Measurements from ENCODE around the gene AGMAT.

Gene AGMAT

GRCh38 chr1:15626269-15626950 lies 41.6 kb upstream of the AGMAT start:
- H2BK120ac ChIP-seq (ENCODE audit: insufficient read depth, low read length, poor library complexity) = no peak overlapping the region
- no peak overlapping the region for H4K91ac ChIP-seq (ENCODE audit: low read depth, low read length)
- no peak for DNase-seq
- H3K4me2 ChIP-seq (ENCODE audit: low read length) = no peak overlapping the region
- H4K8ac ChIP-seq (ENCODE audit: low read depth, low read length) = no peak overlapping the region
- H2AFZ ChIP-seq (ENCODE audit: insufficient read depth, low read length, poor library complexity) = no peak overlapping the region
- no peaks in the 10 kb centered on the region for H3K9me3 ChIP-seq (ENCODE audit: insufficient read depth, low read depth, low read length)
- H4K12ac ChIP-seq (ENCODE audit: low read depth, low read length) = no peak overlapping the region
- H2BK5ac ChIP-seq (ENCODE audit: low read depth, low read length, poor library complexity) = no peak overlapping the region
- H3K79me1 ChIP-seq (ENCODE audit: low read length) = no peaks in the 10 kb centered on the region
- WGBS (ENCODE audit: extremely low coverage, insufficient coverage, insufficient read length) = no CpG with 5 or more reads among the region's 11 CpGs
- H3K9ac ChIP-seq (ENCODE audit: low read length) = no peak overlapping the region
- H3K14ac ChIP-seq (ENCODE audit: low read length) = no peak overlapping the region
- H3K79me2 ChIP-seq (ENCODE audit: control insufficient read depth, insufficient read depth, low read length, poor library complexity) = peaks cover 10% of the 10 kb centered on the region
- H3K27me3 ChIP-seq (ENCODE audit: insufficient read depth, low read length) = no peaks in the 10 kb centered on the region
- no peak overlapping the region for H3K4me3 ChIP-seq (ENCODE audit: low read depth, low read length)
- H2AK5ac ChIP-seq (ENCODE audit: low read length) = no peak overlapping the region
- H3K36me3 ChIP-seq (ENCODE audit: control insufficient read depth in 1 of 2, insufficient read depth in 2 of 2, low read length in 2 of 2) = peaks cover 10 to 18% of the 10 kb centered on the region in 2 experiments
- no peak overlapping the region for H3K27ac ChIP-seq (ENCODE audit: low read depth, low read length)
- H2BK12ac ChIP-seq (ENCODE audit: low read length) = no peak overlapping the region
- H3K18ac ChIP-seq (ENCODE audit: low read length) = no peak overlapping the region
- H3K23ac ChIP-seq (ENCODE audit: low read length) = no peak overlapping the region
- H3K4ac ChIP-seq (ENCODE audit: low read depth, low read length) = no peak overlapping the region
- H3K4me1 ChIP-seq (ENCODE audit: control insufficient read depth in 1 of 2, insufficient read depth in 2 of 2, low read length in 2 of 2) = peaks cover 0 to under 1% of the 10 kb centered on the region in 2 experiments

GRCh38 chr1:15625056-15625917 lies 40.4 kb upstream of the AGMAT start:
- no peak overlapping the region for H4K12ac ChIP-seq (ENCODE audit: low read depth, low read length)
- no peaks in the 10 kb centered on the region for H3K27me3 ChIP-seq (ENCODE audit: insufficient read depth, low read length)
- WGBS (ENCODE audit: extremely low coverage, insufficient coverage, insufficient read length) = no CpG with 5 or more reads among the region's 13 CpGs
- H4K8ac ChIP-seq (ENCODE audit: low read depth, low read length) = no peak overlapping the region
- no peak overlapping the region for H2BK5ac ChIP-seq (ENCODE audit: low read depth, low read length, poor library complexity)
- H3K27ac ChIP-seq (ENCODE audit: low read depth, low read length) = no peak overlapping the region
- H3K9me3 ChIP-seq (ENCODE audit: insufficient read depth, low read depth, low read length) = no peaks in the 10 kb centered on the region
- peak overlapping the region; percentile 43 for H4K91ac ChIP-seq (ENCODE audit: low read depth, low read length)
- no peak overlapping the region for H3K4me2 ChIP-seq (ENCODE audit: low read length)
- H3K36me3 ChIP-seq (ENCODE audit: control insufficient read depth in 1 of 2, insufficient read depth in 2 of 2, low read length in 2 of 2) = peaks cover 4 to 10% of the 10 kb centered on the region in 2 experiments
- H2BK12ac ChIP-seq (ENCODE audit: low read length) = no peak overlapping the region
- H3K4me1 ChIP-seq (ENCODE audit: control insufficient read depth in 1 of 2, insufficient read depth in 2 of 2, low read length in 2 of 2) = peaks cover 0 to 2% of the 10 kb centered on the region in 2 experiments
- H3K4ac ChIP-seq (ENCODE audit: low read depth, low read length) = peak overlapping the region; percentile 97
- H3K4me3 ChIP-seq (ENCODE audit: low read depth, low read length) = no peak overlapping the region
- no peak overlapping the region for H2AFZ ChIP-seq (ENCODE audit: insufficient read depth, low read length, poor library complexity)
- no peaks in the 10 kb centered on the region for H3K79me1 ChIP-seq (ENCODE audit: low read length)
- no peak overlapping the region for H2AK5ac ChIP-seq (ENCODE audit: low read length)
- H3K9ac ChIP-seq (ENCODE audit: low read length) = no peak overlapping the region
- H3K18ac ChIP-seq (ENCODE audit: low read length) = no peak overlapping the region
- DNase-seq = no peak
- no peak overlapping the region for H3K14ac ChIP-seq (ENCODE audit: low read length)
- H3K79me2 ChIP-seq (ENCODE audit: control insufficient read depth, insufficient read depth, low read length, poor library complexity) = peaks cover 10% of the 10 kb centered on the region
- H3K23ac ChIP-seq (ENCODE audit: low read length) = no peak overlapping the region
- no peak overlapping the region for H2BK120ac ChIP-seq (ENCODE audit: insufficient read depth, low read length, poor library complexity)

- no peak for DNase-seq
- H3K4me1 ChIP-seq (ENCODE audit: control insufficient read depth in 1 of 2, insufficient read depth in 2 of 2, low read length in 2 of 2) = peaks cover 0 to 2% of the 10 kb centered on the region in 2 experiments
- H3K36me3 ChIP-seq (ENCODE audit: control insufficient read depth in 1 of 2, insufficient read depth in 2 of 2, low read length in 2 of 2) = peaks cover 2 to 8% of the 10 kb centered on the region in 2 experiments
- no peak overlapping the region for H2BK5ac ChIP-seq (ENCODE audit: low read depth, low read length, poor library complexity)
- peak overlapping the region; percentile 15 for H3K4ac ChIP-seq (ENCODE audit: low read depth, low read length)
- H3K27ac ChIP-seq (ENCODE audit: low read depth, low read length) = no peak overlapping the region
- peaks cover 10% of the 10 kb centered on the region for H3K79me2 ChIP-seq (ENCODE audit: control insufficient read depth, insufficient read depth, low read length, poor library complexity)
- no peak overlapping the region for H3K23ac ChIP-seq (ENCODE audit: low read length)
- H3K9me3 ChIP-seq (ENCODE audit: insufficient read depth, low read depth, low read length) = no peaks in the 10 kb centered on the region
- H2AFZ ChIP-seq (ENCODE audit: insufficient read depth, low read length, poor library complexity) = no peak overlapping the region
- H4K12ac ChIP-seq (ENCODE audit: low read depth, low read length) = no peak overlapping the region
- no CpG with 5 or more reads among the region's 3 CpGs for WGBS (ENCODE audit: extremely low coverage, insufficient coverage, insufficient read length)
- no peaks in the 10 kb centered on the region for H3K79me1 ChIP-seq (ENCODE audit: low read length)
- no peak overlapping the region for H4K8ac ChIP-seq (ENCODE audit: low read depth, low read length)
- no peak overlapping the region for H3K18ac ChIP-seq (ENCODE audit: low read length)
- no peak overlapping the region for H2BK120ac ChIP-seq (ENCODE audit: insufficient read depth, low read length, poor library complexity)
- H3K4me3 ChIP-seq (ENCODE audit: low read depth, low read length) = no peak overlapping the region
- H3K27me3 ChIP-seq (ENCODE audit: insufficient read depth, low read length) = no peaks in the 10 kb centered on the region
- H3K14ac ChIP-seq (ENCODE audit: low read length) = no peak overlapping the region
- H2AK5ac ChIP-seq (ENCODE audit: low read length) = no peak overlapping the region
- no peak overlapping the region for H3K9ac ChIP-seq (ENCODE audit: low read length)
- H4K91ac ChIP-seq (ENCODE audit: low read depth, low read length) = no peak overlapping the region
- no peak overlapping the region for H3K4me2 ChIP-seq (ENCODE audit: low read length)
- no peak overlapping the region for H2BK12ac ChIP-seq (ENCODE audit: low read length)
Observed at GRCh38 chr1:15624133-15624714, 39.4 kb upstream of the AGMAT start.

- Histone ChIP-seq H3K14ac (ENCODE audit: low read length) (no peak overlapping the region), H3K4me3 (ENCODE audit: low read depth, low read length) (no peak overlapping the region), H3K79me2 (ENCODE audit: control insufficient read depth, insufficient read depth, low read length, poor library complexity) (peaks cover 10% of the 10 kb centered on the region), H3K27me3 (ENCODE audit: insufficient read depth, low read length) (no peaks in the 10 kb centered on the region), H2AFZ (ENCODE audit: insufficient read depth, low read length, poor library complexity) (no peak overlapping the region), H3K18ac (ENCODE audit: low read length) (no peak overlapping the region), H3K23ac (ENCODE audit: low read length) (no peak overlapping the region), H3K4me1 (ENCODE audit: control insufficient read depth in 1 of 2, insufficient read depth in 2 of 2, low read length in 2 of 2) (peaks cover 0 to 5% of the 10 kb centered on the region in 2 experiments), H3K4me2 (ENCODE audit: low read length) (no peak overlapping the region), H4K12ac (ENCODE audit: low read depth, low read length) (no peak overlapping the region), H3K4ac (ENCODE audit: low read depth, low read length) (peak overlapping the region; percentile 86), H3K79me1 (ENCODE audit: low read length) (no peaks in the 10 kb centered on the region), H4K8ac (ENCODE audit: low read depth, low read length) (no peak overlapping the region), H2BK12ac (ENCODE audit: low read length) (no peak overlapping the region), H2AK5ac (ENCODE audit: low read length) (no peak overlapping the region), H2BK120ac (ENCODE audit: insufficient read depth, low read length, poor library complexity) (no peak overlapping the region), H2BK5ac (ENCODE audit: low read depth, low read length, poor library complexity) (no peak overlapping the region), H3K9me3 (ENCODE audit: insufficient read depth, low read depth, low read length) (no peaks in the 10 kb centered on the region), H4K91ac (ENCODE audit: low read depth, low read length) (no peak overlapping the region), H3K9ac (ENCODE audit: low read length) (no peak overlapping the region), H3K36me3 (ENCODE audit: control insufficient read depth in 1 of 2, insufficient read depth in 2 of 2, low read length in 2 of 2) (peaks cover 2 to 8% of the 10 kb centered on the region in 2 experiments), H3K27ac (ENCODE audit: low read depth, low read length) (no peak overlapping the region)
- no peak for DNase-seq
- no CpG with 5 or more reads among the region's 6 CpGs for WGBS (ENCODE audit: extremely low coverage, insufficient coverage, insufficient read length)
Observed at GRCh38 chr1:15623435-15623834, 38.6 kb upstream of the AGMAT start.
